ENCODE data around the gene SIRT1. TPM values are rescaled to one million over a fixed set of nuclear protein-coding genes. Genes with fewer than 3 reads are reported as not detected.

SIRT1 gene
- total and polyA plus RNA-seq, 2 of the 4 experiments (the other 2 are of a cell fraction): 9.5 to 12.9 TPM

- no peaks in the 10 kb centered on the region for H3K9me1 ChIP-seq (ENCODE audit: insufficient read depth, low read length)
- dilution Hi-C loops (cut with HindIII; ENCODE audit: low sequenced_read_pairs, unreplicated experiment): no loop called here
- CTCF ChIA-PET: no interaction called here
- no peak overlapping the region for H3K56ac ChIP-seq (ENCODE audit: extremely low read depth, insufficient read depth, low read length)
- H2BK20ac ChIP-seq (ENCODE audit: low read depth, low read length): no peak overlapping the region
- H3K79me1 ChIP-seq (ENCODE audit: low read depth in 1 of 2, low read length in 2 of 2): peaks cover 16 to 24% of the 10 kb centered on the region in 2 experiments; a peak in 2 of 4 replicates
- no peak overlapping the region for H4K5ac ChIP-seq (ENCODE audit: low read depth, low read length)
- TF ChIP-seq MAZ (IDR thresholded peaks at IDR 0.05; ENCODE audit: borderline replicate concordance, low read depth, low read length): no peak
- TF ChIP-seq MXI1 (IDR thresholded peaks at IDR 0.05; ENCODE audit: borderline replicate concordance, low read depth, low read length): no peak
- no peak for TF ChIP-seq MAFK (IDR thresholded peaks at IDR 0.05; ENCODE audit: low read depth, low read length)
- no peak for TF ChIP-seq CTCF (conservative IDR thresholded peaks at IDR 0.05; ENCODE audit: low read depth, low read length)
- no peak for TF ChIP-seq RFX5 (IDR thresholded peaks at IDR 0.05; ENCODE audit: low read depth, low read length)
- no peak for TF ChIP-seq SMC3 (IDR thresholded peaks at IDR 0.05; ENCODE audit: low read depth, low read length)
- H3K27me3 ChIP-seq (ENCODE audit: control insufficient read depth, insufficient read depth, low read length): no peaks in the 10 kb centered on the region
- H2BK15ac ChIP-seq (ENCODE audit: low read depth, low read length): no peak overlapping the region
- no peak overlapping the region for H3K18ac ChIP-seq (ENCODE audit: low read depth, low read length)
- H3K9ac ChIP-seq (ENCODE audit: low read depth, low read length): no peak overlapping the region
- intact Hi-C loops (cut with micrococcal nuclease): no loop called here
- no peak overlapping the region for H4K91ac ChIP-seq (ENCODE audit: insufficient read depth, low read depth, low read length)
- no peak overlapping the region for H3K27ac ChIP-seq (ENCODE audit: insufficient read depth, low read length)
- no peak overlapping the region for H2AK9ac ChIP-seq (replicated peaks; ENCODE audit: low read depth, low read length, poor library complexity)
- peaks cover 4% of the 10 kb centered on the region; the same call in 1 of the 2 replicates for H3K4me1 ChIP-seq (ENCODE audit: control insufficient read depth, insufficient read depth, low read length)
- no peak overlapping the region for H2AK5ac ChIP-seq (ENCODE audit: low read depth, low read length)
- H3K36me3 ChIP-seq (ENCODE audit: control insufficient read depth, insufficient read depth, low read length): peaks cover 24% of the 10 kb centered on the region
- no CpG with 5 or more reads among the region's 3 CpGs for WGBS, 2 experiments (ENCODE audit: extremely low coverage in 2 of 2, insufficient read length in 1 of 2)
- POLR2A ChIA-PET (ENCODE audit: unreplicated experiment): no interaction called here
- H2BK120ac ChIP-seq (ENCODE audit: low read depth, low read length): no peak overlapping the region
- no peak overlapping the region for H3K4me3 ChIP-seq (ENCODE audit: insufficient read depth, low read depth, low read length)
- no TSS peak for BruUV-seq (replicated peaks)
- no peak overlapping the region for H4K8ac ChIP-seq (ENCODE audit: low read depth in 2 of 2, low read length in 2 of 2)
- H3K23ac ChIP-seq (ENCODE audit: low read depth, low read length): no peak overlapping the region
- H3K4ac ChIP-seq (ENCODE audit: low read depth, low read length): no peak overlapping the region
- in situ Hi-C loops (cut with MboI; ENCODE audit: low sequenced_read_pairs): no loop called here
- no peak overlapping the region for H3K14ac ChIP-seq (replicated peaks; ENCODE audit: low read depth, low read length)
- ATAC-seq (ENCODE audit: low read depth) (no peak), DNase-seq (no peak)
- H4K20me1 ChIP-seq (ENCODE audit: insufficient read depth, low read length): no peaks in the 10 kb centered on the region
- no peak overlapping the region for H2AFZ ChIP-seq (replicated peaks; ENCODE audit: low read length, poor library complexity)
- no peak overlapping the region for H3K4me2 ChIP-seq (ENCODE audit: low read depth, low read length)
- no peak overlapping the region for H2BK5ac ChIP-seq (ENCODE audit: low read depth, low read length, poor library complexity, severe bottlenecking)
- no peaks in the 10 kb centered on the region for H3K9me3 ChIP-seq (ENCODE audit: control insufficient read depth, insufficient read depth, low read length)
Measured at GRCh38 chr10:67924136-67924535, 39.7 kb downstream of the SIRT1 start.
